ENCODE measurements around the gene RELL2. TPM values are rescaled to one million over a fixed set of nuclear protein-coding genes. Genes with fewer than 3 reads are reported as not detected.
"Not testable (repeated sequence)": the region's sequence is repeated elsewhere in the genome, so short reads cannot be mapped to it uniquely, and the experiment has no call there.

RELL2 gene
- total RNA-seq, 1 donor, result 4.7 TPM

GRCh38 chr5:141602606-141603005 is 34.2 kb upstream of the RELL2 start:
- no peak for TF ChIP-seq CTCF (IDR thresholded peaks at IDR 0.05; ENCODE audit: insufficient read depth, low read depth, low read length)
- no peak overlapping the region for H3K4me3 ChIP-seq (ENCODE audit: low read depth, low read length)
- DNase-seq (ENCODE audit: low read depth), result no peak

GRCh38 chr5:141603923-141604717 is 32.7 kb upstream of the RELL2 start:
- TF ChIP-seq CTCF (IDR thresholded peaks at IDR 0.05; ENCODE audit: insufficient read depth, low read depth, low read length), result peak; percentile 2
- DNase-seq (ENCODE audit: low read depth), result peak; percentile 93
- H3K4me3 ChIP-seq (ENCODE audit: low read depth, low read length), result no peak overlapping the region

DNA sequence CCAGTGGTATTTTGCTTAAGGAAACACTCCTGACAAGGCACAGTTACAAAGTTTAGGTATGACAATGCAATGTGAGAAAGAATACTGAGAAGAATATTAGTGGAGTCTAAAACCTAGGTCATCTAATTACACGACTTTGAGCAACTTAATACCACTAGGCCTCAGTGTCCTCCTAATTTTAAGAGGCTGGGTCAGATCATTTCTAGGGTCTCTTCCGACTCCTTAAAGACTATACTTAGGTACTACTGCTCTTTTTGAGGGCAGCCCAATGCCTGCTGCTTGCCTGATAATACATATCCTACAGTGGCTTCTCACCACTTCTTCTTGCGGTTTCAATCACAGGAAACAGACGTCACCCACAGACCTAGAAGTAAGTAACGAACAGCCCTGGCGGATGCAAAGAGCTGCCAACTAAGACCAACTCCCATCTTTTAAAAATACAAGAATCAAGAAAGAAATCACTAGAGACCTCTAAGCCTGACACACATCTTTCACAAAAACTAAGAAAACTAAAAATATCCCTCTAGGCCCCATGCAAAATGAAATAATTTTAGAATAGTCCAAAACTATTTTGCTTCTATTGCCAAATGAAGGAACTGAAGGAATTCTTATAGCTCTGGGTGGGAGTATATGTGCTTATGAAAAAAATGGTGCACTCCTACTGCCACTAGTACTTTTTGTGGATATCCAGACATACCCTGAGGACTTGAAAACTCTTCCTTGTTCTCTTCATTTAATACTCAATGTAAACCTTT is 31.1 kb upstream of the RELL2 start:
- peak; percentile 62 for DNase-seq (ENCODE audit: low read depth)
- no peak overlapping the region for H3K4me3 ChIP-seq (ENCODE audit: low read depth, low read length)
- no peak for TF ChIP-seq CTCF (IDR thresholded peaks at IDR 0.05; ENCODE audit: insufficient read depth, low read depth, low read length)

DNA sequence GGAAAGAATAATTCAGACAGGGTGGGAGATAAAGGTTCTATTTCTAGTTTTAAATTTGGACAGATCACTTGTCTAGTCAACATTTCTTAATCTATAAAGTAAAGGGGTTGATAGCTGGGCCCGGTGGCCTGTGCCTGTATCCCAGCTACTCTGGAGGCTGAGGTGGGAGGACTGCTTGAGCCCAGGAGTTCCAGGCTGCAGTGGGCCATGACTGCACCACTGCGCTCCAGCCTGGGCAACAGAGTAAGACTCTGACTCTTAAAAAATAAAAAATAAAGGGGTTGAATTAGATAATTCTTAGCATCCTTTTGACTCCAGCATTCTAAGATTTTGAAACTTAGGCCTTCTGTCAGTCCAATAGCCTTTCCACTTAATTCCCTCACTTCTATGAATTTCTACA is 28.8 kb upstream of the RELL2 start:
- TF ChIP-seq CTCF (IDR thresholded peaks at IDR 0.05; ENCODE audit: insufficient read depth, low read depth, low read length), result no peak
- H3K4me3 ChIP-seq (ENCODE audit: low read depth, low read length), result no peak overlapping the region
- no peak for DNase-seq (ENCODE audit: low read depth)

- DNase-seq (ENCODE audit: low read depth), result no peak
- no peak overlapping the region for H3K4me3 ChIP-seq (ENCODE audit: low read depth, low read length)
- no peak for TF ChIP-seq CTCF (IDR thresholded peaks at IDR 0.05; ENCODE audit: insufficient read depth, low read depth, low read length)
Observed at GRCh38 chr5:141608557-141608956, 28.2 kb upstream of the RELL2 start.

DNA sequence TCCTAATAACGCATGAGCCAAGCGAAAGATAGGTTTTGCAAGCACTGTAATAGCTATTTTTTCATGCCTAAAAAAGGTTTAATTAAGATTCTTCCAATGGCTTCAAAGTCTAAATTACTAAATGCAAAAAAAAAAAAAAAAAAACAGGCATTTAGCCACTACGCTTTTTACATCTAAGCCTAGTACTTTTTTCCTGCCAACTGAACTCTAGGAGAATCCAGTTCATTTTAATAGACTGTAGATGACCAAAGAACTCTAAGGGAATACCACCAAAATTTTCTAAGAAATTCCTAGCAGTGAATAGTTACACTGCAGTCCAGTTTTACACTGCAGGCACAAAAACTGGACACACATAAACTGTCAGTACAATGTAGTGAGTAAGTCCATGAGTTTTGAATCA is 27.8 kb upstream of the RELL2 start:
- TF ChIP-seq CTCF (IDR thresholded peaks at IDR 0.05; ENCODE audit: insufficient read depth, low read depth, low read length), result no peak
- H3K4me3 ChIP-seq (ENCODE audit: low read depth, low read length), result no peak overlapping the region
- no peak for DNase-seq (ENCODE audit: low read depth)

GRCh38 chr5:141609921-141610320 is 26.9 kb upstream of the RELL2 start:
- not testable (repeated sequence) for DNase-seq (ENCODE audit: low read depth); H3K4me3 ChIP-seq (ENCODE audit: low read depth, low read length)
